ENCODE data around the gene TPPP2. TPM values are rescaled to one million over a fixed set of nuclear protein-coding genes. Genes with fewer than 3 reads are reported as not detected.
"Not testable (repeated sequence)": the region's sequence is repeated elsewhere in the genome, so short reads cannot be mapped to it uniquely, and the experiment has no call there.

Gene TPPP2
- total RNA-seq, result not detected

- ATAC-seq, result no peak
- intact Hi-C loops (cut with DNase I, micrococcal nuclease), result no loop called here
- H3K27me3 Mint-ChIP-seq, result no peaks in the 10 kb centered on the region
Observed at GRCh38 chr14:21029917-21030316, at the start of gene TPPP2. Gene TPPP2 (plus strand): TSS chr14:21030217. CDS start chr14:21030582, 365 bp downstream.

DNA sequence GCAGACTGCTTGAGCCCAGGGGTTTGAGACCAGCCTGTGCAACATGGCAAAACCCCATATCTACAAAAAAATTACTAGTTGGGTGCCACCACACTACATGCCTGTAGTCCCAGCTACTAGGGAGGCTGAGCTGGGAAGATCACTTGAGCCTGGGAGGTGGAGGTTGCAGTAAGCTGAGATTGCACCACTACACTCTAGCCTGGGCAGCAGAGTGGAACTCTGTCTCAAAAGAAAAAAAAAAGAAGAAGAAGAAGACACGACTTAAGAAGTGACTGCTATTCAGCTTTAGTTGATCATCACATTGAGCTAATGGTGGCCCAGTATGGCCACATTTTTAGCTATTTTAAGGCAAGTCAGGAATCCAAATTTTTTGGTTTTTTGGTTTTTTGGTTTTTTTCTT lies 49.1 kb upstream of the TPPP2 start:
- H3K27me3 Mint-ChIP-seq, result peaks cover 4% of the 10 kb centered on the region
- no peak overlapping the region for H3K4me3 Mint-ChIP-seq
- no peak overlapping the region for H3K27ac Mint-ChIP-seq
- DNase-seq (no peak), ATAC-seq (no peak)
- no peaks in the 10 kb centered on the region for H3K9me3 Mint-ChIP-seq (ENCODE audit: low read depth)
- no peaks in the 10 kb centered on the region for H3K36me3 Mint-ChIP-seq (ENCODE audit: low read depth)
- CTCF ChIA-PET, result interaction anchor here (0.9 to 6.6 kb wide), 4 partner anchors 10 to 122 kb away, joined by 3 to 46 read pairs (median 4); no protein-coding TSS in a partner anchor
- intact Hi-C loops (cut with DNase I, micrococcal nuclease), result no loop called here
- no peaks in the 10 kb centered on the region for H3K4me1 Mint-ChIP-seq
- POLR2A ChIA-PET, result no interaction called here

More at GRCh38 chr14:21029917-21030316, at the start of gene TPPP2:
- DNase-seq, result no peak
- no peaks in the 10 kb centered on the region for H3K9me3 Mint-ChIP-seq (ENCODE audit: low read depth)
- H3K27ac Mint-ChIP-seq, result no peak within 1 kb of the TSS
- H3K4me3 Mint-ChIP-seq, result no peak within 1 kb of the TSS
- H3K4me1 Mint-ChIP-seq, result peaks cover 3% of the 10 kb centered on the region
- ChIA-PET CTCF (interaction anchor here (1.0 to 5.1 kb wide), 2 partner anchors 14 to 73 kb away, joined by 3 to 34 read pairs; no protein-coding TSS in a partner anchor), POLR2A (no interaction called here)
- no peaks in the 10 kb centered on the region for H3K36me3 Mint-ChIP-seq (ENCODE audit: low read depth)

GRCh38 chr14:20982646-20983369 lies 47.2 kb upstream of the TPPP2 start:
- CTCF ChIA-PET, result interaction anchor here (0.5 to 6.6 kb wide), 7 partner anchors 9 to 357 kb away, joined by 3 to 46 read pairs (median 3); no protein-coding TSS in a partner anchor
- peaks cover 4% of the 10 kb centered on the region for H3K27me3 Mint-ChIP-seq
- intact Hi-C loops (cut with DNase I, micrococcal nuclease), result no loop called here
- peaks cover 7% of the 10 kb centered on the region for H3K4me1 Mint-ChIP-seq
- H3K9me3 Mint-ChIP-seq (ENCODE audit: low read depth), result no peaks in the 10 kb centered on the region
- DNase-seq, result no peak
- no peak overlapping the region for H3K27ac Mint-ChIP-seq
- POLR2A ChIA-PET, result no interaction called here
- no peak overlapping the region for H3K4me3 Mint-ChIP-seq
- no peaks in the 10 kb centered on the region for H3K36me3 Mint-ChIP-seq (ENCODE audit: low read depth)
- no peak for ATAC-seq

GRCh38 chr14:20985650-20986049 lies 44.4 kb upstream of the TPPP2 start:
- H3K36me3 Mint-ChIP-seq (ENCODE audit: low read depth); H3K4me3 Mint-ChIP-seq; POLR2A ChIA-PET; H3K9me3 Mint-ChIP-seq (ENCODE audit: low read depth); intact Hi-C loops (cut with DNase I, micrococcal nuclease); H3K27ac Mint-ChIP-seq; H3K27me3 Mint-ChIP-seq; ATAC-seq; CTCF ChIA-PET; DNase-seq: not testable (repeated sequence)
- H3K4me1 Mint-ChIP-seq, result peaks cover 15% of the 10 kb centered on the region

DNA sequence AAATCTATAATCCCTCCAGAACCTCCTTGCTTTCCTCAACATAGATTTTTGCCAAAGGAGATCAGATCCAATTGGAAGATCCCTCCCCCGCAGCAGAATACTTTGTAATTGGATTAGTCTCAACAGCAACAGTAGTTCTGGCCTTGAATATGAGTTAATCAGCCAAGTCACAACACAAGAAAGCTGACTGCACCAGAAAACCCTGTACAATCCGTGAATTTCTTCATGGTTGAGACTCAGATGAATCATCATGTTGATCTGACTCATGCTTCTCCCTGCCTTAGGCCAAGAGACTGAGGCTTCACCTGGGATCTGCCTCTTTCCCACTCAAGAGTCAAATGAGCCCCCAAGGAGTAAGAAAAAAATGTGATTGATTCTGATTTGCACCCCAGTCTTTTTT lies 43.2 kb upstream of the TPPP2 start:
- Mint-ChIP-seq H3K9me3 (ENCODE audit: low read depth) (no peaks in the 10 kb centered on the region), H3K27ac (no peak overlapping the region), H3K36me3 (ENCODE audit: low read depth) (peaks cover 15% of the 10 kb centered on the region), H3K4me1 (peaks cover 24% of the 10 kb centered on the region), H3K4me3 (no peak overlapping the region), H3K27me3 (peaks cover 2% of the 10 kb centered on the region)
- ChIA-PET POLR2A (no interaction called here), CTCF (interaction anchor here (0.6 to 0.9 kb wide), 2 partner anchors 12 to 43 kb away, joined by 3 to 4 read pairs; no protein-coding TSS in a partner anchor)
- ATAC-seq (peak; percentile 17), DNase-seq (no peak)
- intact Hi-C loops (cut with DNase I, micrococcal nuclease), result no loop called here

GRCh38 chr14:20988717-20989470 lies 41.1 kb upstream of the TPPP2 start:
- H3K36me3 Mint-ChIP-seq (ENCODE audit: low read depth), result peaks cover 32% of the 10 kb centered on the region
- no peak for DNase-seq
- H3K4me1 Mint-ChIP-seq, result peaks cover 37% of the 10 kb centered on the region
- CTCF ChIA-PET, result interaction anchor here (0.6 to 1.9 kb wide), 7 partner anchors 16 to 380 kb away, joined by 3 to 11 read pairs (median 3); no protein-coding TSS in a partner anchor
- H3K27me3 Mint-ChIP-seq, result no peaks in the 10 kb centered on the region
- H3K27ac Mint-ChIP-seq, result peak overlapping the region; percentile 25
- intact Hi-C loops (cut with DNase I, micrococcal nuclease), result loop anchor here in 1 of 2 experiments (1.0 to 2.0 kb wide), 8 partner anchors 18 to 646 kb away; partner anchors contain the start of genes APEX1, HNRNPC, METTL3 and OSGEP
- ATAC-seq, result no peak
- POLR2A ChIA-PET, result no interaction called here
- H3K4me3 Mint-ChIP-seq, result peak overlapping the region; percentile 92
- no peaks in the 10 kb centered on the region for H3K9me3 Mint-ChIP-seq (ENCODE audit: low read depth)

DNA sequence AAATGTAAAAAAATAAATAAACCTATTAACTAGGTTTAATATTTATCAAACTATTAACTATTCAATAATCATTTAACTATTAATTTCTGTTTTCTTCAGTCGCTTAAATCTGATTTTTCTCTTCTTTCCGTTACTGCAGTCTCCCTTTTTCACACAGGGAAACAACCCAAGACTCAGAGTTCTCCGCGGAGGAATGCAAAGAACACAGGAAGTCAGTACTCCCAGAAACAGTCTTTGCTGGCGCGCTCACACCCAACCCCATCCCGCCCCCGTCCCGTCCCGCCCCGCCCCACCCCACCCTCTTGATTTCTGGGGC lies 40.6 kb upstream of the TPPP2 start:
- DNase-seq (no peak), ATAC-seq (no peak)
- CTCF ChIA-PET, result interaction anchor here (0.6 to 1.9 kb wide), 3 partner anchors 18 to 380 kb away, joined by 3 to 11 read pairs (median 3); no protein-coding TSS in a partner anchor
- Mint-ChIP-seq H3K4me1 (peaks cover 37% of the 10 kb centered on the region), H3K4me3 (peak overlapping the region; percentile 92), H3K27me3 (no peaks in the 10 kb centered on the region), H3K9me3 (ENCODE audit: low read depth) (no peaks in the 10 kb centered on the region), H3K36me3 (ENCODE audit: low read depth) (peaks cover 35% of the 10 kb centered on the region), H3K27ac (peak overlapping the region; percentile 89)
- intact Hi-C loops (cut with DNase I, micrococcal nuclease), result loop anchor here in 1 of 2 experiments (1.0 to 2.0 kb wide), 8 partner anchors 18 to 646 kb away; partner anchors contain the start of genes APEX1, HNRNPC, METTL3 and OSGEP
- POLR2A ChIA-PET, result no interaction called here

DNA sequence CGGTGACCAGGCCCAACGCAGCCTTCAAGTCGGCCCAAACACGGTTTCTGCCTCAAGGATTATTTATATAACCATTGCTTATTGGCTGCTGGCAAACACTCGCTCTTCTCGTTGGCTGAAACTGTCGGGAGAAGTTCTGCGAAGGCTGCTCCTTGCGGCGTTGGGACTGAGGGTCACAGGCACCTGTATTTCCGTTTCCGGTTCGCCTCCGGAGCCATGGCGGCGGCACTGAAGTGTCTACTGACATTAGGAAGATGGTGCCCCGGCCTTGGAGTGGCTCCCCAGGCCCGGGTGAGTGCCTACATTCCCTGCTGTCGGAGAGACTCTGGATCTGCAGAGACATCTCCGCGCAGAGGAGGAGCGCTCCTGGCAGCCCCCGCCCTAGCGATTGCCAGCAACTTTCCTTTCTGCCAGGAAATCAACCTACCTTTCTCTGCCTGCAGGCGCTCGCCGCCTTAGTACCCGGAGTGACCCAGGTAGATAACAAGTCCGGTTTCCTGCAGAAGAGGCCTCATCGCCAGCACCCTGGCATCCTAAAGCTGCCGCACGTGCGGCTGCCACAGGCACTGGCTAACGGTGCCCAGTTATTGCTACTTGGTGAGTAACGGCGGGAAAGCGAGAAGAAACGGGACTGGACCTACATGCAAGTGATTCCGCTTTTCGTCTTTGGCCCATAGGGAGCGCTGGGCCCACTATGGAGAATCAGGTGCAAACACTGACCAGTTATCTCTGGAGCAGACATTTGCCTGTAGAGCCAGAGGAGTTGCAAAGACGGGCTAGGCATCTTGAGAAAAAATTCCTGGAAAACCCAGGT lies 40.0 kb upstream of the TPPP2 start, which contains the start of gene METTL17:
METTL17 (plus strand) TSS at position 194 of the 814 bp plus-strand sequence; CDS start at position 217, 23 bp downstream.
- ATAC-seq, result peak; percentile 97
- no peaks in the 10 kb centered on the region for H3K27me3 Mint-ChIP-seq
- no peaks in the 10 kb centered on the region for H3K9me3 Mint-ChIP-seq (ENCODE audit: low read depth)
- POLR2A ChIA-PET, result no interaction called here
- H3K27ac Mint-ChIP-seq, result peak within 1 kb of the TSS; percentile 89
- H3K4me1 Mint-ChIP-seq, result peaks cover 39% of the 10 kb centered on the region
- peaks cover 41% of the 10 kb centered on the region for H3K36me3 Mint-ChIP-seq (ENCODE audit: low read depth)
- intact Hi-C loops (cut with DNase I, micrococcal nuclease), result loop anchor here in 1 of 2 experiments (1.0 to 2.0 kb wide), 8 partner anchors 19 to 647 kb away; partner anchors contain the start of genes APEX1, HNRNPC, METTL3 and OSGEP
- CTCF ChIA-PET, result interaction anchor here (0.6 to 2.0 kb wide), 2 partner anchors 25 to 381 kb away, joined by 3 to 5 read pairs; no protein-coding TSS in a partner anchor
- H3K4me3 Mint-ChIP-seq, result peak within 1 kb of the TSS; percentile 92
- DNase-seq, result peak; percentile 93

- ChIA-PET CTCF (interaction anchor here (0.7 to 7.1 kb wide), 5 partner anchors 9 to 139 kb away, joined by 3 to 68 read pairs (median 10); no protein-coding TSS in a partner anchor), POLR2A (no interaction called here)
- Mint-ChIP-seq H3K36me3 (ENCODE audit: low read depth) (peaks cover 53% of the 10 kb centered on the region), H3K4me3 (no peak overlapping the region), H3K27ac (no peak overlapping the region), H3K4me1 (peaks cover 38% of the 10 kb centered on the region), H3K9me3 (ENCODE audit: low read depth) (no peaks in the 10 kb centered on the region), H3K27me3 (no peaks in the 10 kb centered on the region)
- intact Hi-C loops (cut with DNase I, micrococcal nuclease), result no loop called here
- ATAC-seq (no peak), DNase-seq (no peak)
Observed at GRCh38 chr14:20996521-20996920, 33.5 kb upstream of the TPPP2 start.

- Mint-ChIP-seq H3K27me3 (no peaks in the 10 kb centered on the region), H3K4me1 (peaks cover 32% of the 10 kb centered on the region), H3K4me3 (no peak overlapping the region), H3K36me3 (ENCODE audit: low read depth) (peaks cover 47% of the 10 kb centered on the region), H3K9me3 (ENCODE audit: low read depth) (no peaks in the 10 kb centered on the region), H3K27ac (peak overlapping the region; percentile 23)
- POLR2A ChIA-PET, result interaction anchor here (0.6 kb wide), 1 partner anchor 1511 kb away, joined by 4 read pairs; no protein-coding TSS in a partner anchor
- no peak for DNase-seq
- CTCF ChIA-PET, result interaction anchor here (0.7 to 7.1 kb wide), 7 partner anchors 8 to 140 kb away, joined by 3 to 68 read pairs (median 8); no protein-coding TSS in a partner anchor
- ATAC-seq, result no peak
- intact Hi-C loops (cut with DNase I, micrococcal nuclease), result no loop called here
Observed at GRCh38 chr14:20997115-20997514, 32.9 kb upstream of the TPPP2 start.

Data from activated CD4-positive, alpha-beta T cell treated with anti-CD3 and anti-CD28 coated beads for 36 hours (primary cell).